RWPE2 (cell line): ENCODE data around the gene AMBP.

Source experiments
- ATAC-seq: fragments of 200-7000 bp; cut with Tn5 transposase; 3 replicates; pipeline ENCODE4 v1.9.1; 2021; ENCODE audit warnings: low read depth
- DNase-seq: peaks from one replicate; pipeline ENCODE4 v3.0.0-alpha.2; 2020; ENCODE audit warnings: low spot score
- H3K27ac ChIP-seq: fragments of 450-650 bp; 2 replicates; pipeline ENCODE4 v1.5.1; 2017; ENCODE audit warnings: mild to moderate bottlenecking; ENCODE audit not compliant: poor library complexity, severe bottlenecking
- H3K27me3 ChIP-seq: fragments of 250-450 bp; sonication (Bioruptor Pico); 2 replicates; pipeline ENCODE4 v1.5.1; 2021; ENCODE audit warnings: mild to moderate bottlenecking, moderate library complexity; ENCODE audit not compliant: insufficient read depth, poor library complexity, severe bottlenecking
- H3K36me3 ChIP-seq: fragments of 250-450 bp; sonication (Bioruptor Pico); 2 replicates; pipeline ENCODE4 v1.5.1; 2020; ENCODE audit warnings: low read depth, mild to moderate bottlenecking, moderate library complexity
- H3K4me1 ChIP-seq: fragments of 250-450 bp; sonication (Bioruptor Pico); 2 replicates; pipeline ENCODE4 v1.5.1; 2021; ENCODE audit warnings: mild to moderate bottlenecking, moderate library complexity; ENCODE audit not compliant: insufficient read depth, poor library complexity, severe bottlenecking
- H3K4me3 ChIP-seq: fragments of 250-450 bp; sonication (Bioruptor Pico); 2 replicates; pipeline ENCODE4 v1.5.1; 2021; ENCODE audit warnings: mild to moderate bottlenecking, moderate library complexity; ENCODE audit not compliant: severe bottlenecking
- H3K9me3 ChIP-seq: fragments of 250-450 bp; sonication (Bioruptor Pico); 2 replicates; pipeline ENCODE4 v1.5.1; 2021; ENCODE audit warnings: mild to moderate bottlenecking, moderate library complexity; ENCODE audit not compliant: severe bottlenecking
- CTCF ChIP-seq: fragments of 450-650 bp; IDR thresholded peaks from one replicate; pipeline ENCODE4 v1.5.1; 2017; ENCODE audit warnings: mild to moderate bottlenecking, moderate library complexity; ENCODE audit not compliant: poor library complexity, severe bottlenecking

The AMBP gene

GRCh38 chr9:114051281-114051680 is 26.8 kb downstream of the AMBP start:
- no peak for TF ChIP-seq CTCF
- DNase-seq (no peak), ATAC-seq (no peak)
- H3K4me1 ChIP-seq = peaks cover 1% of the 10 kb centered on the region
- peaks cover 15% of the 10 kb centered on the region; the same call in 1 of the 2 replicates for H3K36me3 ChIP-seq
- no peaks in the 10 kb centered on the region for H3K9me3 ChIP-seq
- H3K27me3 ChIP-seq = no peaks in the 10 kb centered on the region
- no peak overlapping the region for H3K27ac ChIP-seq
- no peak overlapping the region for H3K4me3 ChIP-seq

- TF ChIP-seq CTCF = no peak
- no peak overlapping the region for H3K4me3 ChIP-seq
- no peaks in the 10 kb centered on the region for H3K27me3 ChIP-seq
- no peak for DNase-seq
- H3K4me1 ChIP-seq = peaks cover 3% of the 10 kb centered on the region
- peaks cover 17% of the 10 kb centered on the region; the same call in 1 of the 2 replicates for H3K36me3 ChIP-seq
- no peaks in the 10 kb centered on the region for H3K9me3 ChIP-seq
- no peak for ATAC-seq
- H3K27ac ChIP-seq = no peak overlapping the region
Observed at GRCh38 chr9:114050646-114051045, 27.5 kb downstream of the AMBP start.

- no peak overlapping the region for H3K27ac ChIP-seq
- peaks cover 3% of the 10 kb centered on the region for H3K4me1 ChIP-seq
- DNase-seq = no peak
- H3K27me3 ChIP-seq = no peaks in the 10 kb centered on the region
- no peak for TF ChIP-seq CTCF
- ATAC-seq = no peak
- no peak overlapping the region for H3K4me3 ChIP-seq
- H3K9me3 ChIP-seq = no peaks in the 10 kb centered on the region
- H3K36me3 ChIP-seq = peaks cover 17% of the 10 kb centered on the region; the same call in 1 of the 2 replicates
Observed at GRCh38 chr9:114050226-114050568, 27.9 kb downstream of the AMBP start.

GRCh38 chr9:114049441-114050225 is 28.5 kb downstream of the AMBP start:
- Histone ChIP-seq H3K36me3 (peaks cover 17% of the 10 kb centered on the region; the same call in 1 of the 2 replicates), H3K4me1 (peaks cover 3% of the 10 kb centered on the region), H3K27me3 (no peaks in the 10 kb centered on the region), H3K4me3 (no peak overlapping the region), H3K27ac (no peak overlapping the region), H3K9me3 (no peaks in the 10 kb centered on the region)
- ATAC-seq (no peak), DNase-seq (no peak)
- TF ChIP-seq CTCF = no peak
